Stimulated activated CD4-positive, alpha-beta T cell treated with anti-CD3 and anti-CD28 coated beads, Interleukin-15, amount 100 ng/mL, for 48 hours (primary cell): ENCODE measurements around the gene GRM5.
"Not testable (repeated sequence)": the region's sequence is repeated elsewhere in the genome, so short reads cannot be mapped to it uniquely, and the experiment has no call there.

Experiments used
- DNase-seq, 2 donors: peaks; one replicate each; pipeline ENCODE4 v3.0.0-alpha.2; 2020; ENCODE audit warnings: low read depth in 2 of 2

Gene GRM5

DNA sequence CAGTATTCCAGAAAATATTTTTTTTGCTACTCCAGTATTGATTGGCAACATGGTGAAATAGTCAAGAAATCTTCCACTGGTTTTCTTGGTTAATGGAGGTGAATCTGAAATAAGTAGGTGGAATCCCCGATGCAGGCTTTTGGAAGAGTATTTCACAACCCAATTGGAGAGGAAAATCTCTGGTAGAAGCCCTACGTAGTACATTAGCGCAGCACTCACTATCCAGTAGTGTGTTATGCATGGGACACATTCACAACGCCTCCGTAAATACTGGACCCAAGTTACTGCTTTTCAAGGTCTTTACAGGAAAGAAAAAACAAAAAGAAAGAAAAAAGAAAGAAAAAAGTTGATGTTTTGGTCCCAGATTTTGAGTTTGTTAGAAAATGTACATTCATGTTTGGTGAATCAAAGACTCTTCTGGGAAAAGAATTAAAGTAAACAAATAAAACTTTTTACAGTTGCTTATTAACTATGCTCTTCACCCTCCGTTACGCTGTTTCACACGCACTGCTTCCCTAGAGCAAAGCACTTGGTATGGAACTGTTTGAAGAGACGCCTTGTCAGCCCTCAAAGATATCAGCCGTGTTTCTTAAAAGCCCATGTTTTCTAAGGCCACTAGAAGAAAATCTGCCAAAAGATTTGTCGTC lies 557.9 kb downstream of the GRM5 start:
- no peak for DNase-seq

- DNase-seq, result no peak
Measured at GRCh38 chr11:88501541-88501940, 564.2 kb downstream of the GRM5 start.

GRCh38 chr11:88495836-88496235 lies 569.9 kb downstream of the GRM5 start:
- no peak for DNase-seq

GRCh38 chr11:88494848-88495247 lies 570.9 kb downstream of the GRM5 start:
- DNase-seq, result no peak

DNA sequence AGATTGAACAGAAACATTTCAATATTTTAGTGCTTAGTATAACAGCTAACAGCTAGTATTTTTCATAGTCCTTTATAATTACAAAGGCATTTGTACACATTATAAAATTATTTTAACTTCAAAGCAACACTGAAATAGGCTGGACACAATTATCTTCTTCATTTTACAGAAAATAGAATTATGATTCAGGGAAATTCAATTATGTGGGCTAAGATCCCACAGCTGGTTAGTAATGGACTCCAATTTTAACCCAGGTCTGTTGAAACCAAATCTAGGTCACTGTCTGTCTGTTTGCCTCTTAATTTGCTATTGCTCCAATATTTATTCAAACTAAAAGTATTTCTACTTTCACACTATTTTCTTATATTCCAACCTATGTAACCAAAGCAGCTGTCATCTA lies 574.1 kb downstream of the GRM5 start:
- no peak for DNase-seq

DNA sequence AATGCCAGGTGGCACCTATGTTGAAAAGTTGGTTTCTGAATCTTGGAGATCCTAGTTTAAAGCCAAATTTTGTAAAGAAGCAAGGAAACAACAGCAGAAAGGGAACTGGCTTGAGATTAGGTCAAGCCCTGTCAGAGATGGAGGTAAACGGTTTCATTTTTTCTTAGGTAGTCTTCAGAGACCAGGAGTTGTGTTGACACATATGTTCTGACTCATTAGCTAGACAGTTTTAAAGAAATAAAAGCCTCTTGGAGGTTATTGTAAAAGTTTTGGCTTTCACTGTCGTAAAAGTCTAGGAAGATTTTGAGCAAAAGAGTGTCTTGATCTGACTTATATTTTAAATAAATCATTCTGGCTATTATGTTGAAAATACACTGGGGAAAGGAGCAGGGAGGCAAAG lies 576.8 kb downstream of the GRM5 start:
- no peak for DNase-seq

DNA sequence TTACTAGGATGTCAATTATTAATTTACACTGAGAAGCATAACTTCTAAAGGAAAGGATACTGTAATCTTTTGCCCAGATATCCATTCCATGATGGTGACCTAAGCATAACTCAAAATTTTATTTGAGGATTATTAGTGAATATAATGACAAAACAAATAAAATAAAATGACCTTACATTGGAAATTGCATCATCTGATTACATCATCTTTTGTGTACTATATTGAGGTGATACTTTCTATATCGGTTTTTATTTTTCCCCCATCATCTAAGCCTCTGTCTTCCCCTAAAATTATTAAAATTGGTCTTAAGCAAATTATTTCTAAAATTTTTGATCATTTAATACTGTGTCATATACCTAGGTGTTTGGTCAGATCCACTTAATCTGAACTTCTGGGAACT lies 578.1 kb downstream of the GRM5 start:
- no peak for DNase-seq

- peak in 1 of 2 donors; percentile 14 for DNase-seq
Measured at GRCh38 chr11:88484873-88485621, 580.7 kb downstream of the GRM5 start.

DNA sequence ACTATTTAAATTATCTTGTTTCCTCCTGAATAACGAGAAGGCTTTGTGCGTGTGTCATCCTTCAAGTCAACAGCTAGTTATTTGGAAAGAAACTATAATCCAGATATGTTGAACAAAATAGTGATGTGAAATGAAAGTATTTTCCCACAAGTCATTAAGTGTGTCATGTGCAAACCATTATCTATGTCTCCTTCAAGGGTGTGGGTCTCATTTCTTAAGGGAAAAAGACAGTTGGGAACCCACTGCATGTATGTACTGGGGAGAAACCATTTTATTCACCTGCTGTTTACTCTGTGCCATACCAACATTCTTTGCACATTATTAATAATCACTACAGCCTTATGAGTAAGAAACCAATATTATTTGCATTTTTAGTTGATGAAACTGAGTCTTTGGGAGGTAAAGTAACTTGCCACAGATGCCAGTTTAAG lies 582.9 kb downstream of the GRM5 start:
- no peak for DNase-seq

- no peak for DNase-seq
Measured at GRCh38 chr11:88480223-88480622, 585.6 kb downstream of the GRM5 start.

DNA sequence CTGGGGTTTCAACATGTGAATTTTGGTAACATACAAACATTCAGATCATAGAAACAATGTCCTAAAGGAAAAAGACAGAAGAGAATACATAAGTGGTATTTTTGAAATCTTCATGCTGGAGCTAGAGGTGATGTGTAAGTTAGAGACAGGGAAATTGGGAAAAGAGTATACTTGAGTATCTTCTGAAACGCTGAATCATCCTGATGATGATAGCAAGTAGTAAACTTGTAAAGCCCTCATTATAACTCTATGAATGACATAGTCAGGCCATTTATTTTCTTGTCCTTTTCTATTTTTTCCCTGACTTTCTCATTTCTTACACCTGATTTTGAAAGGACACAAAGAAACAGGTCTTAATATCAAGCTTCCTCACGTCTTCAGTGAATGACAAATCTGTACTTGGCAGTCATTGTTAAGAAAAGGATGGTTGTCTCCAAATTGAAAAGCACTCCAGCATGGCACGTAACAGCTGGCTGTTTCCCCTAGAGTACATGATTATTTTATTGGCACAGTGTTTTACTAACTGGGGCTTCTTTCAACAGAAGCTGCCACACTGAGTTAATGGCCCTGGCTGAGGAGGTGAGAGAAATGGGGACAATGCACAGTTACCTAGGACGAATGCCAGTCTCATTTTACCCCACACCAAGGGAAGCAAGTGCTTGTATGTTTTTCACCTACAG lies 587.5 kb downstream of the GRM5 start:
- no peak for DNase-seq

- no peak for DNase-seq
Measured at GRCh38 chr11:88475991-88476418, 589.8 kb downstream of the GRM5 start.

GRCh38 chr11:88474655-88475054 lies 591.1 kb downstream of the GRM5 start:
- no peak for DNase-seq

GRCh38 chr11:88469561-88470225 lies 596.1 kb downstream of the GRM5 start:
- no peak for DNase-seq

GRCh38 chr11:88464528-88464927 lies 601.3 kb downstream of the GRM5 start:
- no peak for DNase-seq

DNA sequence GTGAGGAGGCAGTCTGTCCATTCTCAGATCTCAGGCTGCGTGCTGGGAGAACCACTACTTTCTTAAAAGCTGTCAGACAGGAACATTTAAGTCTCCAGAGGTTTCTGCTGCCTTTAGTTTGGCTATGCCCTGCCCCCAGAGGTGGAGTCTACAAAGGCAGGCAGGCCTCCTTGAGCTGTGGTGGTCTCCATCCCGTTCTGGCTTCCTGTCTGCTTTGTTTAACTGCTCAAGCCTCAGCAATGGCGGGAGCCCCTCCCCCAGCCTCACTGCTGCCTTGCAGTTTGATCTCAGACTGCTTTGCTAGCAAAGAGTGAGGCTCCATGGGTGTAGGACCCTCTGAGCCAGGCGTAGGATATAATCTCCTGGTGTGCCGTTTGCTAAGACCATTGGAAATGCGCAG lies 602.5 kb downstream of the GRM5 start:
- DNase-seq, result not testable (repeated sequence)

DNA sequence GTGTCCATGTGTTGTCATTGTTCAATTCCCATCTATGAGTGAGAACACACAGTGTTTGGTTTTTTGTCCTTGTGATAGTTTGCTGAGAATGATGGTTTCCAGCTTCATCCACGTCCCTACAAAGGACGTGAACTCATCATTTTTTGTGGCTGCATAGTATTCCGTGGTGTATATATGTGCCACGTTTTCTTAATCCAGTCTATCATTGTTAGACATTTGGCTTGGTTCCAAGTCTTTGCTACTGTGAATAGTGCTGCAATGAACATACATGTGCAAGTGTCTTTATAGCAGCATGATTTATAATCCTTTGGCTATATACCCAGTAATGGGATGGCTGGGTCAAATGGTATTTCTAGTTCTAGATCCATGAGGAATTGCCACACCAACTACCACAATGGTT lies 607.7 kb downstream of the GRM5 start:
- not testable (repeated sequence) for DNase-seq

DNA sequence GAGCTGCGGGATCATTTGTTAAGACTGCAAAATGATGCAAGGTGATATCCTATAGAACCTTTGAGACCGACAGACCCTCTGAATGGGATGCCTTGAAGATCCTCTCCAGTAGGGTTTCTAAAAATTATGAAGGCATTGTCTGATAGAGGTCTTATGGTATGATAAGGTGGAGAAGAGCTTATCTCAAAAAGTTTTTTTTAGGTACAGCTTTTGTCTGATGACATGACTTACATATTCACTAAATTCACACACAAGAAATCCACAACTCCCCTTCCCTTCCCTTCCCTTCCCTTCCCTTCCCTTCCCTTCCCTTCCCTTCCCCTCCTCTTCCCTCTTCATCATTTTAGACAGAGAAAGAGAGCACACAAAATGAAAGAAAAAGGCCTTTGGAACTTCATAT lies 609.8 kb downstream of the GRM5 start:
- DNase-seq, result no peak

GRCh38 chr11:88454881-88455280 lies 610.9 kb downstream of the GRM5 start:
- DNase-seq, result no peak
